CD4-positive, CD25-positive, alpha-beta regulatory T cell (primary cell): ENCODE results near the gene EHMT1. TPM values are rescaled to one million over a fixed set of nuclear protein-coding genes. Genes with fewer than 3 reads are reported as not detected.

ENCODE experiments used
- ATAC-seq, 2 donors: fragments of 150-1000 bp; cut with Tn5 transposase; one replicate each; pipeline ENCODE4 v1.10.0; 2021; ENCODE audit warnings: low read depth in 2 of 2, moderate number of reproducible peaks in 2 of 2, moderate library complexity in 1 of 2
- DNase-seq, 3 donors: peaks; one replicate each; pipeline versions ENCODE4 v3.0.0 to v3.0.0-alpha.2; 2012 to 2022; ENCODE audit warnings: mixed read lengths in 1 of 3
- H3K27ac ChIP-seq: one replicate; pipeline ENCODE4 v1.7.0; 2013; ENCODE audit warnings: mild to moderate bottlenecking, low read length; ENCODE audit not compliant: insufficient read depth, poor library complexity, severe bottlenecking
- H3K27me3 ChIP-seq: one replicate; pipeline ENCODE4 v1.7.0; 2013; ENCODE audit warnings: low read length; ENCODE audit not compliant: control insufficient read depth, insufficient read depth
- H3K36me3 ChIP-seq: one replicate; pipeline ENCODE4 v1.7.0; 2013; ENCODE audit warnings: mild to moderate bottlenecking, low read length, moderate library complexity; ENCODE audit not compliant: control insufficient read depth, insufficient read depth
- H3K4me1 ChIP-seq: 2 replicates; pipeline ENCODE4 v1.7.0; 2013; ENCODE audit warnings: mild to moderate bottlenecking, low read length; ENCODE audit not compliant: insufficient read depth, control insufficient read depth, poor library complexity, severe bottlenecking
- H3K4me3 ChIP-seq: one replicate; pipeline ENCODE4 v1.7.0; 2013; ENCODE audit warnings: low read depth, mild to moderate bottlenecking, low read length, moderate library complexity
- H3K9me3 ChIP-seq, 2 experiments: 1 replicate in 1 of 2; 2 replicates in 1 of 2; pipeline ENCODE4 v1.7.0; 2013; ENCODE audit warnings: low read length in 2 of 2, mild to moderate bottlenecking in 1 of 2, moderate library complexity in 1 of 2; ENCODE audit not compliant: control insufficient read depth in 2 of 2
- H3K27ac Mint-ChIP-seq, 3 donors: one replicate each; pipeline ENCODE4 v1.8.0; 2020 to 2022; ENCODE audit warnings: mild to moderate bottlenecking in 3 of 3, mixed read lengths in 3 of 3, moderate library complexity in 2 of 3
- H3K27me3 Mint-ChIP-seq: one replicate; pipeline ENCODE4 v1.8.0; 2022; ENCODE audit warnings: mild to moderate bottlenecking, mixed read lengths
- H3K36me3 Mint-ChIP-seq: one replicate; pipeline ENCODE4 v1.8.0; 2020; ENCODE audit warnings: mixed read lengths
- H3K4me1 Mint-ChIP-seq, 4 donors: one replicate each; pipeline ENCODE4 v1.8.0; 2020 to 2022; ENCODE audit warnings: mixed read lengths in 4 of 4, mild to moderate bottlenecking in 1 of 4
- H3K4me3 Mint-ChIP-seq, 4 donors: one replicate each; pipeline ENCODE4 v1.8.0; 2020 to 2022; ENCODE audit warnings: mild to moderate bottlenecking in 4 of 4, mixed read lengths in 4 of 4, moderate library complexity in 3 of 4
- H3K9me3 Mint-ChIP-seq, 7 donors: one replicate each; pipeline ENCODE4 v1.8.0; 2020 to 2022; ENCODE audit warnings: mixed read lengths in 7 of 7, mild to moderate bottlenecking in 3 of 7, moderate library complexity in 2 of 7
- polyA plus RNA-seq, 4 donors: library from polyadenylated mRNA; unstranded; fragments of 300-500 nt; fragmentation: Illumina TruSeq; gene quantifications; one replicate each; pipeline ENCODE4 v1.2.3, GENCODE V29; 2021
- total RNA-seq: library from RNA; stranded (reverse); gene quantifications from one replicate; pipeline ENCODE4 v1.2.3, GENCODE V29; 2022

EHMT1 gene
- total and polyA plus RNA-seq, 5 donors from 2014 or later, result 17.9 to 142 (median 20.0) TPM

DNA sequence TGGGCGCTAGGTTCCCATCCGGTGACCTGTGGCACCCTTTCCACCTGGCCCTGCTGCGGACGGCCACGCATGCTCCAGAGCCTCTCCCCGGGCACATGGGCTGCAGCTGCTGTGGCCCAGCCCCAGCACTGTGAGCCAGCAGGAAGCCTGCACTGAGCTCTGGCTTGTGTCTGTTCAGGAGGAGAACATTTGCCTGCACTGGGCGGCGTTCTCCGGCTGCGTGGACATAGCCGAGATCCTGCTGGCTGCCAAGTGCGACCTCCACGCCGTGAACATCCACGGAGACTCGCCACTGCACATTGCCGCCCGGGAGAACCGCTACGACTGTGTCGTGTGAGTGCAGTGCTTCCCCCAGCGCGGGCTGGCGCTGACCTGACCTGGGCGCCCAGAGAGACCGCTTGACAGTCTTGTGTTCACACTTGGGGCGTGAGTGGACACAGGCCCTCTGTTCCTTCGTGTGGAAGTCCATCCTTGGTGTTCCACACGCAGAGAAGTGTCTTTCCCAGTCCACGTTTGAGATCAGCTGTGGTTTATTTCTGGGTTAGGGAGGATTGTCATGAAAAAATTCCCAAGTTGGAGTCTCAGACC is 192.6 kb downstream of the EHMT1 start:
- H3K27ac Mint-ChIP-seq, result no peak overlapping the region
- Histone ChIP-seq H3K27ac (no peak overlapping the region), H3K27me3 (no peaks in the 10 kb centered on the region), H3K9me3 (no peaks in the 10 kb centered on the region), H3K4me1 (peaks cover 7% of the 10 kb centered on the region), H3K36me3 (peaks cover 59% of the 10 kb centered on the region), H3K4me3 (no peak overlapping the region)
- peaks cover 0 to 11% (median 4%) of the 10 kb centered on the region in 4 donors for H3K4me1 Mint-ChIP-seq
- ATAC-seq, result no peak
- H3K9me3 Mint-ChIP-seq, result no peaks in the 10 kb centered on the region
- no peaks in the 10 kb centered on the region for H3K27me3 Mint-ChIP-seq
- no peak for DNase-seq
- H3K4me3 Mint-ChIP-seq, result no peak overlapping the region
- H3K36me3 Mint-ChIP-seq, result peaks cover 19% of the 10 kb centered on the region

DNA sequence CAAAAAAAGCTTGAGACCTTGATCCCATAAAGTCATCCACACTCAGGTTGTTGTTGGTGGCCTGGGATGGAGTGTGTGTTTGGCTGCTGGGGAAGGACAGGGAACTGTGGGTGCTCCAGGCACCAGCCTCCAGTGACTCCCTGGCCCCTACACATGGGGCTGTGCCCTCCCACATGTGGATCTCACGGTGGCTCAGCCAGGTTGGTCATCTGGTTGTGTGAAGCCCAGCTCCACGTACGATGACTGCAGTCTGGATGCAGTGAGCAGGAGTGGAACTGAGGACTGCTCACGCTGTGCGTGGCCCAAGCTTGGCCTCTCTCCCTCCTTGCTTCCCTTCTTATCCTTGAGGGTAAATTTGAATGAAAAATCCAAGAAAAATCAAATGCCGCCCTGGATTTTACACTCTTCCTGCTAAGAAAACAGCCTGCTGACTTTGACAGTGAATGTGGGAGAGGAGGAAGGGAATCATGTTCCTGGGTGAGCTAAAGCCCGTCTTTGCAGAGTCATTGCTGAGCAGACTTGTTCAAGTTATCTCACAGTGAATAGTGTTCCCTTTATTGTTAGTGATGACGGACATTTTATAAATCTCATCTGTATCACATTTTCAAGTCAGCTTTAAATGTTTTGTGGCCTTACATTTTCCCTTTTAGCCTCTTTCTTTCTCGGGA is 193.7 kb downstream of the EHMT1 start:
- Mint-ChIP-seq H3K4me3 (no peak overlapping the region), H3K27ac (no peak overlapping the region), H3K4me1 (peaks cover 0 to 5% (median 2%) of the 10 kb centered on the region in 4 donors), H3K27me3 (no peaks in the 10 kb centered on the region), H3K9me3 (no peaks in the 10 kb centered on the region), H3K36me3 (peaks cover 23% of the 10 kb centered on the region)
- H3K4me3 ChIP-seq, result no peak overlapping the region
- ATAC-seq, result no peak
- H3K9me3 ChIP-seq, result no peaks in the 10 kb centered on the region
- DNase-seq, result no peak
- no peaks in the 10 kb centered on the region for H3K27me3 ChIP-seq
- peaks cover 70% of the 10 kb centered on the region for H3K36me3 ChIP-seq
- no peak overlapping the region for H3K27ac ChIP-seq
- H3K4me1 ChIP-seq, result peaks cover 6% of the 10 kb centered on the region

- peaks cover 73% of the 10 kb centered on the region for H3K36me3 ChIP-seq
- H3K9me3 ChIP-seq, result no peaks in the 10 kb centered on the region
- no peaks in the 10 kb centered on the region for H3K4me1 ChIP-seq
- no peak overlapping the region for H3K4me3 ChIP-seq
- H3K27me3 Mint-ChIP-seq, result no peaks in the 10 kb centered on the region
- no peak for ATAC-seq
- H3K36me3 Mint-ChIP-seq, result peaks cover 29% of the 10 kb centered on the region
- no peak for DNase-seq
- no peaks in the 10 kb centered on the region for H3K4me1 Mint-ChIP-seq
- H3K27ac ChIP-seq, result no peak overlapping the region
- peaks cover 0 to 1% (median 0%) of the 10 kb centered on the region in 7 donors for H3K9me3 Mint-ChIP-seq
- H3K4me3 Mint-ChIP-seq, result no peak overlapping the region
- H3K27ac Mint-ChIP-seq, result no peak overlapping the region
- no peaks in the 10 kb centered on the region for H3K27me3 ChIP-seq
These were observed 194.4 kb downstream of the EHMT1 start for GRCh38 chr9:137813167-137813566.

- peaks cover 0 to 2% (median 0%) of the 10 kb centered on the region in 7 donors for H3K9me3 Mint-ChIP-seq
- no peak overlapping the region for H3K4me3 Mint-ChIP-seq
- H3K27me3 Mint-ChIP-seq, result no peaks in the 10 kb centered on the region
- Histone ChIP-seq H3K9me3 (no peaks in the 10 kb centered on the region), H3K27ac (no peak overlapping the region), H3K36me3 (peaks cover 69% of the 10 kb centered on the region), H3K27me3 (no peaks in the 10 kb centered on the region), H3K4me1 (no peaks in the 10 kb centered on the region), H3K4me3 (no peak overlapping the region)
- no peaks in the 10 kb centered on the region for H3K4me1 Mint-ChIP-seq
- DNase-seq (no peak), ATAC-seq (no peak)
- H3K36me3 Mint-ChIP-seq, result peaks cover 31% of the 10 kb centered on the region
- H3K27ac Mint-ChIP-seq, result no peak overlapping the region
These were observed 195.0 kb downstream of the EHMT1 start for GRCh38 chr9:137813651-137814415.

DNA sequence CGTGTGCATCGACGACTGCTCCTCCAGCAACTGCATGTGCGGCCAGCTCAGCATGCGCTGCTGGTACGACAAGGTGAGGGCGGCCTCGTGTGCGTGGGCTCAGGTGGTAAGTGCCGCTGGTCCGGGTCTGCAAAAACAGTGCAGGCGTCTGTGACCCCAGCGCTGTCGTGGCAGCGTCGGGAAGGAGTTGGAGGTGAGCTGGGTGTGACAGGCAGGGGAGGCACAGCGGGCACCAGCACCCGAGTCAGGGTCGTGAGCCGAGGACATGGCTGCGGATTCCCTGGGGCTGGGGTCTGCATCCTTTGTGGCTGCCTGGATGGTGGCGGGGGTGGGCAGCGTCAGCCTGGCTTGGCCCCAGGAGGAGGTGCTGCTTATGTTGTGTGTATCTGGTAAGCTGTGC is 195.6 kb downstream of the EHMT1 start:
- Histone ChIP-seq H3K27ac (no peak overlapping the region), H3K27me3 (no peaks in the 10 kb centered on the region), H3K36me3 (peaks cover 65% of the 10 kb centered on the region), H3K9me3 (no peaks in the 10 kb centered on the region), H3K4me1 (no peaks in the 10 kb centered on the region), H3K4me3 (no peak overlapping the region)
- Mint-ChIP-seq H3K27ac (peak overlapping the region in 1 of 3 donors; percentile 67), H3K4me3 (no peak overlapping the region), H3K9me3 (peaks cover 0 to 2% (median 0%) of the 10 kb centered on the region in 7 donors), H3K4me1 (no peaks in the 10 kb centered on the region), H3K27me3 (no peaks in the 10 kb centered on the region), H3K36me3 (peaks cover 31% of the 10 kb centered on the region)
- DNase-seq, result no peak
- no peak for ATAC-seq

DNA sequence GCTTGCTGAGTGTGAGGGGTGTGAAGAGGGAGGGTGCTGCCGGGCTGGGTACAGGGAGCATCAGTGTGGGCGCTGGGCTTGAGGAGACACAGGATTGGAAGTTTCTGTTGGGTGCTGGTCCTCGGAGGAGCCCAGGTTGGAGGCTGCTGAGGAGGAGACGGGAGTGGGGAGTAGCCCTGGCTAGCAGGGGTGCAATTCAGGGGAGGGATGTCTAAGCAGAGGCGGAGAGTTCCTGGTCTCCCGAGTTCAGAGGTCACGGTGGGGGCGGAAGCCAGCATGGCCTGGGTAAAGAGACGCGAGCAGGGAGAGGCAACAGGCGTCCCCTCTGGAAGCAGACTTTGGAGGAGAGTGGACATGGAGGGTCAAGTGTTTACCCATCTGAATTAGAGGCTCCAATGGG is 196.0 kb downstream of the EHMT1 start:
- Histone ChIP-seq H3K4me1 (no peaks in the 10 kb centered on the region), H3K27ac (no peak overlapping the region), H3K4me3 (no peak overlapping the region), H3K27me3 (no peaks in the 10 kb centered on the region), H3K9me3 (no peaks in the 10 kb centered on the region), H3K36me3 (peaks cover 65% of the 10 kb centered on the region)
- Mint-ChIP-seq H3K4me3 (no peak overlapping the region), H3K36me3 (peaks cover 34% of the 10 kb centered on the region), H3K27ac (peak overlapping the region in 1 of 3 donors; percentile 67), H3K27me3 (no peaks in the 10 kb centered on the region), H3K4me1 (no peaks in the 10 kb centered on the region), H3K9me3 (peaks cover 0 to 2% (median 0%) of the 10 kb centered on the region in 7 donors)
- DNase-seq, result no peak
- ATAC-seq, result no peak

- Mint-ChIP-seq H3K27me3 (no peaks in the 10 kb centered on the region), H3K4me1 (peaks cover 0 to 3% (median 0%) of the 10 kb centered on the region in 4 donors), H3K4me3 (peak overlapping the region in 1 of 4 donors; percentile 74), H3K36me3 (peaks cover 37% of the 10 kb centered on the region), H3K27ac (no peak overlapping the region), H3K9me3 (peaks cover 0 to 2% (median 0%) of the 10 kb centered on the region in 7 donors)
- Histone ChIP-seq H3K27me3 (no peaks in the 10 kb centered on the region), H3K27ac (no peak overlapping the region), H3K4me3 (no peak overlapping the region), H3K36me3 (peaks cover 72% of the 10 kb centered on the region), H3K9me3 (no peaks in the 10 kb centered on the region), H3K4me1 (no peaks in the 10 kb centered on the region)
- ATAC-seq, result no peak
- DNase-seq, result no peak
These were observed 196.8 kb downstream of the EHMT1 start for GRCh38 chr9:137815256-137816255.
